ENCODE results near the gene ACY1. TPM values are rescaled to one million over a fixed set of nuclear protein-coding genes. Genes with fewer than 3 reads are reported as not detected.
A peak's percentile ranks its signal among the peaks of the same experiment; 100 is the strongest.

The ACY1 gene
- total RNA-seq, 1 donor from 2014 or later = 24.5 TPM

- Mint-ChIP-seq H3K4me1 (ENCODE audit: low read depth) (no peaks in the 10 kb centered on the region), H3K36me3 (ENCODE audit: low read depth) (peaks cover 3% of the 10 kb centered on the region), H3K27me3 (ENCODE audit: low read depth) (peaks cover 5% of the 10 kb centered on the region), H3K27ac (ENCODE audit: unreplicated experiment) (no peak within 1 kb of the TSS), H3K9me3 (ENCODE audit: low read depth) (no peaks in the 10 kb centered on the region), H3K4me3 (ENCODE audit: unreplicated experiment) (no peak within 1 kb of the TSS)
- no peak for DNase-seq (ENCODE audit: low spot score)
- no peak for TF ChIP-seq CTCF (IDR thresholded peaks at IDR 0.05)
Measured at GRCh38 chr3:51955175-51955892, 28.0 kb upstream of the ACY1 start, which contains the start of gene GPR62. Gene GPR62 (plus strand): TSS chr3:51955381. CDS start chr3:51955653, 272 bp downstream.

- Mint-ChIP-seq H3K27me3 (ENCODE audit: low read depth) (peaks cover 5% of the 10 kb centered on the region), H3K9me3 (ENCODE audit: low read depth) (no peaks in the 10 kb centered on the region), H3K4me1 (ENCODE audit: low read depth) (no peaks in the 10 kb centered on the region), H3K36me3 (ENCODE audit: low read depth) (peaks cover 7% of the 10 kb centered on the region), H3K27ac (ENCODE audit: unreplicated experiment) (no peak overlapping the region), H3K4me3 (ENCODE audit: unreplicated experiment) (no peak overlapping the region)
- peak; percentile 92 for DNase-seq (ENCODE audit: low spot score)
- TF ChIP-seq CTCF (IDR thresholded peaks at IDR 0.05) = peak; percentile 75
Measured at GRCh38 chr3:51955893-51956770, 27.2 kb upstream of the ACY1 start.

- H3K27me3 Mint-ChIP-seq (ENCODE audit: low read depth) = peaks cover 4% of the 10 kb centered on the region
- H3K9me3 Mint-ChIP-seq (ENCODE audit: low read depth) = no peaks in the 10 kb centered on the region
- DNase-seq (ENCODE audit: low spot score) = no peak
- H3K36me3 Mint-ChIP-seq (ENCODE audit: low read depth) = peaks cover 7% of the 10 kb centered on the region
- TF ChIP-seq CTCF (IDR thresholded peaks at IDR 0.05) = peak; percentile 9
- no peak overlapping the region for H3K27ac Mint-ChIP-seq (ENCODE audit: unreplicated experiment)
- H3K4me1 Mint-ChIP-seq (ENCODE audit: low read depth) = no peaks in the 10 kb centered on the region
- H3K4me3 Mint-ChIP-seq (ENCODE audit: unreplicated experiment) = no peak overlapping the region
Measured at GRCh38 chr3:51957520-51958205, 25.7 kb upstream of the ACY1 start.

GRCh38 chr3:51958603-51959521, 24.5 kb upstream of the ACY1 start:
- Mint-ChIP-seq H3K9me3 (ENCODE audit: low read depth) (no peaks in the 10 kb centered on the region), H3K27me3 (ENCODE audit: low read depth) (peaks cover 2% of the 10 kb centered on the region), H3K4me3 (ENCODE audit: unreplicated experiment) (no peak overlapping the region), H3K36me3 (ENCODE audit: low read depth) (peaks cover 7% of the 10 kb centered on the region), H3K4me1 (ENCODE audit: low read depth) (no peaks in the 10 kb centered on the region), H3K27ac (ENCODE audit: unreplicated experiment) (no peak overlapping the region)
- peak; percentile 88 for DNase-seq (ENCODE audit: low spot score)
- TF ChIP-seq CTCF (IDR thresholded peaks at IDR 0.05) = no peak
